Germinal center (tissue), 1 donor: ENCODE data around the gene MARCHF9.
A peak's percentile ranks its signal among the peaks of the same experiment; 100 is the strongest.

Source experiments
- DNase-seq: peaks from one replicate; pipeline ENCODE4 v3.0.0; 2012; ENCODE audit warnings: mixed read lengths, low spot score

The MARCHF9 gene

DNA sequence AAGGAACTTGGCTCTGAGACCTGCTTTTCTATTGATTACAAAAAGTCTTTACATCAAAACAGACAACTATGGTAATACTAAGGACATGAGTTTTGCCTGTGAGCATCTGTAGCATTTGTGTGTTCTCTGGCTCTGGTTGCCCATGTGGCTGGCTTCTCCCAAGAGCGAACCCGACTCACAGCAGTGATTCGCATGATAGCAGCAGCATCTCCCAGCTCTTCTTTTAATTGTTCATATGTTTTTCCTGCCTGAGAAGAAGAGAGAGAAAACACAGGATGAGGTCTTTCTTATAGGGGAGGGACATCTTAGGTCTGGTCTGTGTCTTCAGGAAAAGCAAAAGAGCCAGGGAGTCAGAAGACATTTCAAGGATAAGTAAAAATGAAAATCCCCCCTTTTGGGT lies 46.1 kb downstream of the MARCHF9 start:
- no peak for DNase-seq

GRCh38 chr12:57802607-57803006 lies 47.7 kb downstream of the MARCHF9 start:
- DNase-seq: no peak

DNA sequence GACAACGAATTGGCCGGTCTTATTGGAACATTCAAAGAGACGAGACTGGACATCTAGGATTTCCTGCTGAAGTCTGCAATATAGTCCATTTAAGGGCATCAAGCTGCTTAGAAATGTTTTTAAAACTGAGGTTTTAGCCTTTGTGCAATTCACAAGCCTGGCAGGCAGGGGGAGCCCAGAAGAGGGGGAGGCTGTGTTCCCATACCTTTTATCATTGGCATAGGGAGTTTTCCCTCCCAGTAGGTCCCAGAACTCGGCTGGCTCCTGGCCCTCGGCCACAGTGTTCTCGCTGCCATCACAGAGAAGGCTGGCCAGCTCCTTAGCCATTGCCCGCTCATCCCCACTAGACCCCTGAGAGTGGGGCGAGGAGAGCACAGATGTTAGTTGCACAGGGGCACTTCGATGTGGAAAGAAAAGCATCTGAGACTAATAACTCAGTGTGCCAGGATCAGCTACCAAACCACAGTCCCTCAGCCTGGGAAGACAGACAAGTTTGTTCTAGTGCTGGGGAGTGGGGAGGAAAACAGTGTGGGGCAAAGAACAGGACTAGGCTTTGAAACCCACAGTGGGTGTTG lies 48.5 kb downstream of the MARCHF9 start:
- peak; percentile 33 for DNase-seq

DNA sequence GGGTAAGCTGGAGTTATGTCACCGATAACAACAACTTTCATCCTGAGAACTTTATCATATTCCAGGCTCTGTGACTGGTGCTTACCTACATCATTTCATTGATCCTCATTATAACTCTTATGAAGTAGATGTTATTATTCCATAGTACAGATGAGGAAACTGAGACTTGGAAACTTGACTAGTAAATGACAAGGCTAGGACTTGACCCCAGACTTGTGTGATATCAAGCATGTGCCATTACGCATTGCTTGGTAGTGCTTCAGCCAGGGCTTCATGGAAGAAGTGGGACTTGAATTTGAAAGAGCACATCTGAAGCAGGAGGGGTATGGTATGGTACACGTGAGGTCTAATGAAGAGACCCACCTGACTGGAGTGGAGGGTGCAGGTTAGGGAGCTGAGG lies 51.8 kb downstream of the MARCHF9 start:
- DNase-seq: no peak

GRCh38 chr12:57807285-57807684 lies 52.4 kb downstream of the MARCHF9 start:
- DNase-seq: no peak

DNA sequence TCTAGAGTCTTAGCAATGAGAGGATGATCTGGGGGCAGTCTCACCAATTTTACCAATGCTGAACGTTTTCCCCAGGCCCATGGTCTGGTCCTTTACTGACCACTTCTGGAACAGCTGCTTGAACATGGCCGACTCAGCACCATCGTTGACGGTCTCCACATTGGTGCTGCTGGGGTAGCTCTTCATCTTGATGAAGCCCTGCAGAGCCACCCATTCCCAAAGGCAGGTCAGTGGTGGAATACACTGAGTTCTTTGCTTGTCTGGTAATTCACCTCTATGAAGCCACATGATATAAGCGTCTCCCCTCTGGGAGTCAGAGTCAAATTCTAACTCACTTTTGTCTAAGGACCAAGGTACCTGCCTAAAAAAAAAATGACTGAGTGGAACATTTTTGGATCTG lies 53.4 kb downstream of the MARCHF9 start:
- DNase-seq: no peak

DNA sequence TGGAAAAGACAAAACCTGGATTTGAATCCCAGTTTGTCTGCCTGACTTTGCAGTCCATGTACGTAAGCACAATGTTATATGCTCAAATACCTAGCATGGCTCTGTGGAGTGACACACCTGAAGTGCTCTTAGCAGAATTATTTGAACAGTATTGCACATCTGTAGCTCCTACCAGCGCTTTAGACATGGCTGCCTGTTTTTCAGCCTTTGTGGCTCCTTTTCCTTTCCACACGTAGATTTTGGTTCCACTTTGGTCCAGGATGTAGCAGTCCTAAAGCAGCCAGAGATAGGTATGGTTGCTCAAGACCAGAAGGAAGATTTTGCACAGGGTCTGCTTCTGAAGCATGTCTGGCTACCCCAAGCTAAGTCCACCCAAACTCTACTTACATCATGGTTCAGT lies 54.5 kb downstream of the MARCHF9 start:
- DNase-seq: no peak
